ENCODE results near the gene CNPY2. TPM values are rescaled to one million over a fixed set of nuclear protein-coding genes. Genes with fewer than 3 reads are reported as not detected.
A peak's percentile ranks its signal among the peaks of the same experiment; 100 is the strongest.

Gene CNPY2
- 242 and 244 TPM in 2 replicates for total RNA-seq
- long read RNA-seq, transcript CNPY2-201 (6 exons, 1,214 nt) = major isoform, 40 of 59 reads
- long read RNA-seq, transcript CNPY2-206 (3 exons, 817 nt) = minor isoform, 9 of 59 reads
- long read RNA-seq, partial matches to known transcripts = 0 of 59 reads
- long read RNA-seq, other reads (novel, unspliced or antisense) = 9 of 59 reads

- peaks cover 7% of the 10 kb centered on the region for H3K36me3 Mint-ChIP-seq (ENCODE audit: low read depth)
- H3K27me3 Mint-ChIP-seq (ENCODE audit: low read depth) = peaks cover 3% of the 10 kb centered on the region
- TF ChIP-seq CTCF (conservative IDR thresholded peaks at IDR 0.05) = peak; percentile 46
- H3K4me3 Mint-ChIP-seq = peak within 1 kb of the TSS; percentile 100
- H3K4me1 Mint-ChIP-seq = peaks cover 24% of the 10 kb centered on the region
- H3K9me3 Mint-ChIP-seq = no peaks in the 10 kb centered on the region
- H3K27ac Mint-ChIP-seq (ENCODE audit: unreplicated experiment) = peak within 1 kb of the TSS; percentile 100
- peak; percentile 89 for DNase-seq (ENCODE audit: low read depth, low spot score)
Observed at GRCh38 chr12:56315622-56316473, at the start of gene CNPY2. Gene CNPY2, minus strand, starts transcription at chr12:56315988. Its CDS starts 771 bp downstream, at chr12:56315217.

- Mint-ChIP-seq H3K4me3 (peak within 1 kb of the TSS; percentile 96), H3K36me3 (ENCODE audit: low read depth) (no peaks in the 10 kb centered on the region), H3K9me3 (no peaks in the 10 kb centered on the region), H3K27me3 (ENCODE audit: low read depth) (peaks cover 13% of the 10 kb centered on the region), H3K4me1 (peaks cover 19% of the 10 kb centered on the region), H3K27ac (ENCODE audit: unreplicated experiment) (no peak within 1 kb of the TSS)
- no peak for TF ChIP-seq CTCF (conservative IDR thresholded peaks at IDR 0.05)
- no peak for DNase-seq (ENCODE audit: low read depth, low spot score)
Observed at GRCh38 chr12:56362130-56363059, 46.6 kb upstream of the CNPY2 start, which contains the start of gene APOF. Gene APOF, minus strand, starts transcription at chr12:56362857. Its CDS starts 112 bp downstream, at chr12:56362745.

- peaks cover 13% of the 10 kb centered on the region for H3K27me3 Mint-ChIP-seq (ENCODE audit: low read depth)
- TF ChIP-seq CTCF (conservative IDR thresholded peaks at IDR 0.05) = no peak
- H3K27ac Mint-ChIP-seq (ENCODE audit: unreplicated experiment) = no peak overlapping the region
- H3K9me3 Mint-ChIP-seq = no peaks in the 10 kb centered on the region
- no peaks in the 10 kb centered on the region for H3K36me3 Mint-ChIP-seq (ENCODE audit: low read depth)
- peaks cover 19% of the 10 kb centered on the region for H3K4me1 Mint-ChIP-seq
- H3K4me3 Mint-ChIP-seq = peak overlapping the region; percentile 96
- no peak for DNase-seq (ENCODE audit: low read depth, low spot score)
Observed at GRCh38 chr12:56361487-56362129, 45.8 kb upstream of the CNPY2 start.

GRCh38 chr12:56359851-56360767, 44.3 kb upstream of the CNPY2 start, which contains the start of gene STAT2:
Gene STAT2, minus strand, starts transcription at chr12:56360107. Its CDS starts 3,536 bp downstream, at chr12:56356571.
- Mint-ChIP-seq H3K27me3 (ENCODE audit: low read depth) (peaks cover 13% of the 10 kb centered on the region), H3K9me3 (no peaks in the 10 kb centered on the region), H3K4me1 (peaks cover 19% of the 10 kb centered on the region), H3K4me3 (peak within 1 kb of the TSS; percentile 96), H3K27ac (ENCODE audit: unreplicated experiment) (peak within 1 kb of the TSS; percentile 84), H3K36me3 (ENCODE audit: low read depth) (peaks cover 3% of the 10 kb centered on the region)
- peak; percentile 96 for DNase-seq (ENCODE audit: low read depth, low spot score)
- no peak for TF ChIP-seq CTCF (conservative IDR thresholded peaks at IDR 0.05)
